Activated CD8-positive, alpha-beta memory T cell treated with anti-CD3 and anti-CD28 coated beads, Interleukin-2, amount 50 U/mL, for 48 hours (primary cell): ENCODE measurements around the gene NID1.

Experiments
- DNase-seq: peaks from one replicate; pipeline ENCODE4 v3.0.0-alpha.2; 2020

Gene NID1

GRCh38 chr1:236065509-236066005 is 667 bp upstream of the NID1 start:
- DNase-seq, result no peak

GRCh38 chr1:236063919-236064673 is 794 bp downstream of the NID1 start:
- peak; percentile 63 for DNase-seq

GRCh38 chr1:236063551-236063918 is 1.4 kb downstream of the NID1 start:
- DNase-seq, result no peak

GRCh38 chr1:236060286-236060685 is 4.6 kb downstream of the NID1 start:
- no peak for DNase-seq

- no peak for DNase-seq
Measured at GRCh38 chr1:236059011-236059410, 5.9 kb downstream of the NID1 start.

- no peak for DNase-seq
Measured at GRCh38 chr1:236058141-236058934, 6.6 kb downstream of the NID1 start.

GRCh38 chr1:236057546-236057945 is 7.3 kb downstream of the NID1 start:
- no peak for DNase-seq

- DNase-seq, result no peak
Measured at GRCh38 chr1:236052232-236052993, 12.5 kb downstream of the NID1 start.

- DNase-seq, result no peak
Measured at GRCh38 chr1:236051242-236051791, 13.6 kb downstream of the NID1 start.

GRCh38 chr1:236045771-236046170 is 19.1 kb downstream of the NID1 start:
- no peak for DNase-seq

- no peak for DNase-seq
Measured at GRCh38 chr1:236044341-236044740, 20.5 kb downstream of the NID1 start.

GRCh38 chr1:236041631-236042618 is 23.0 kb downstream of the NID1 start:
- no peak for DNase-seq

GRCh38 chr1:236039740-236040685 is 24.9 kb downstream of the NID1 start:
- DNase-seq, result no peak

GRCh38 chr1:236038034-236038433 is 26.9 kb downstream of the NID1 start:
- no peak for DNase-seq

- no peak for DNase-seq
Measured at GRCh38 chr1:236035681-236036101, 29.2 kb downstream of the NID1 start.

- DNase-seq, result no peak
Measured at GRCh38 chr1:236033336-236033735, 31.6 kb downstream of the NID1 start.

GRCh38 chr1:236030534-236030933 is 34.4 kb downstream of the NID1 start:
- DNase-seq, result no peak

- DNase-seq, result no peak
Measured at GRCh38 chr1:236029428-236029940, 35.4 kb downstream of the NID1 start.

GRCh38 chr1:236027104-236027503 is 37.8 kb downstream of the NID1 start:
- no peak for DNase-seq

- no peak for DNase-seq
Measured at GRCh38 chr1:236025836-236026235, 39.1 kb downstream of the NID1 start.
